ENCODE results near the gene CPT1B. TPM values are rescaled to one million over a fixed set of nuclear protein-coding genes. Genes with fewer than 3 reads are reported as not detected.

CPT1B gene
- total and polyA plus RNA-seq, 2 donors (not counting 1 experiment from before 2014, with no cell fraction given): 55.0 to 109 TPM

DNA sequence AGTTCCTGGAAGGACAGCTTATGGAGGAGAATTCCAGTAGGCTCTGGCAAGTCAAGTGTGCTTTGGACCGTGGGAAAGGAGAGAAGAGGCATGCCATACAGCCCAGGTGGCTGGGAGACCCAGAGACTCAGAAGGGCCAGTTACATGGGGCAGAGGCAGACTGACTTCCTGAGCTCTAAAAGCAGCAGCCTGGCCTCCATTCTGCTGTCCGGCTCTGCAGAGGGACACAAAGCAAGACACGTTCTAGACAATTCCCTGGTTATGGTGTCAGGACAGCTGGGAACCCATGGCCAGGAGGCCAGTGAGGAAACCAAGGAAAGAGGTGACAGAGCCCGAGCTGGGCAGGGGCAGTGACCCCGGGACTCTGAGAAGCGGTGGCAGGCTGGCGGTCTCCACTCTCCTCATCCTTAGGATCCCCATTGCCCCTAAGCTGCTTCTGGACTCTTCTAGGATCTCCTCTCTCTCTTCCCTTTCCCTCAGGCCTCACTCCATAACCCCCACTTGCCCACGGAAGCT, 2.7 kb downstream of the CPT1B start:
- H3K4me2 ChIP-seq (replicated peaks; ENCODE audit: low read depth, low read length, poor library complexity, severe bottlenecking): no peak overlapping the region
- H3K4me3 ChIP-seq (ENCODE audit: control extremely low read depth in 1 of 5, extremely low read depth in 1 of 5, insufficient read depth in 1 of 5, low read depth in 2 of 5, low read length in 4 of 5): no peak overlapping the region
- H3K27ac ChIP-seq (ENCODE audit: low read length in 2 of 2): no peak overlapping the region
- H2AFZ ChIP-seq (ENCODE audit: insufficient read depth, low read depth, low read length, poor library complexity, severe bottlenecking): no peak overlapping the region
- H3K27me3 Mint-ChIP-seq: no peaks in the 10 kb centered on the region
- H3K9me3 Mint-ChIP-seq (ENCODE audit: insufficient read depth): no peaks in the 10 kb centered on the region
- CTCF ChIA-PET: interaction anchor here (0.6 kb wide), 1 partner anchor 43 kb away, joined by 3 read pairs; no protein-coding TSS in a partner anchor
- peaks cover 0 to 9% of the 10 kb centered on the region in 2 donors for H3K4me1 ChIP-seq (ENCODE audit: control insufficient read depth in 2 of 2, insufficient read depth in 2 of 2, low read length in 2 of 2)
- TF ChIP-seq EZH2 (IDR thresholded peaks at IDR 0.05; ENCODE audit: borderline replicate concordance, insufficient read depth, low read depth, low read length, poor library complexity, severe bottlenecking): no peak
- TF ChIP-seq, protein P1, sequence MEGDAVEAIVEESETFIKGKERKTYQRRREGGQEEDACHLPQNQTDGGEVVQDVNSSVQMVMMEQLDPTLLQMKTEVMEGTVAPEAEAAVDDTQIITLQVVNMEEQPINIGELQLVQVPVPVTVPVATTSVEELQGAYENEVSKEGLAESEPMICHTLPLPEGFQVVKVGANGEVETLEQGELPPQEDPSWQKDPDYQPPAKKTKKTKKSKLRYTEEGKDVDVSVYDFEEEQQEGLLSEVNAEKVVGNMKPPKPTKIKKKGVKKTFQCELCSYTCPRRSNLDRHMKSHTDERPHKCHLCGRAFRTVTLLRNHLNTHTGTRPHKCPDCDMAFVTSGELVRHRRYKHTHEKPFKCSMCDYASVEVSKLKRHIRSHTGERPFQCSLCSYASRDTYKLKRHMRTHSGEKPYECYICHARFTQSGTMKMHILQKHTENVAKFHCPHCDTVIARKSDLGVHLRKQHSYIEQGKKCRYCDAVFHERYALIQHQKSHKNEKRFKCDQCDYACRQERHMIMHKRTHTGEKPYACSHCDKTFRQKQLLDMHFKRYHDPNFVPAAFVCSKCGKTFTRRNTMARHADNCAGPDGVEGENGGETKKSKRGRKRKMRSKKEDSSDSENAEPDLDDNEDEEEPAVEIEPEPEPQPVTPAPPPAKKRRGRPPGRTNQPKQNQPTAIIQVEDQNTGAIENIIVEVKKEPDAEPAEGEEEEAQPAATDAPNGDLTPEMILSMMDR (IDR thresholded peaks at IDR 0.05): no peak
- peaks cover 15% of the 10 kb centered on the region for H3K4me1 Mint-ChIP-seq
- no peaks in the 10 kb centered on the region for H3K79me2 ChIP-seq (ENCODE audit: control insufficient read depth, insufficient read depth, low read length)
- 92% methylated on average over 8 of the region's 8 CpGs for WGBS (ENCODE audit: insufficient coverage)
- no peaks in the 10 kb centered on the region for H3K27me3 ChIP-seq (replicated peaks in 1 of 4; ENCODE audit: control extremely low read depth in 1 of 4, control insufficient read depth in 3 of 4, insufficient read depth in 4 of 4, low read length in 3 of 4)
- no peak overlapping the region for H3K27ac Mint-ChIP-seq
- DNase-seq (no peak), ATAC-seq (ENCODE audit: low read depth) (no peak)
- POLR2A ChIA-PET: interaction anchor here (1.4 kb wide), 1 partner anchor 12 kb away, joined by 4 read pairs; the partner anchor contains the start of gene SYCE3
- H3K4me3 Mint-ChIP-seq: no peak overlapping the region
- intact Hi-C loops (cut with micrococcal nuclease): no loop called here
- peaks cover 13% of the 10 kb centered on the region for H4K20me1 ChIP-seq (ENCODE audit: control insufficient read depth, insufficient read depth, low read length, poor library complexity, severe bottlenecking)
- H3K9me3 ChIP-seq (ENCODE audit: control extremely low read depth in 1 of 3, control insufficient read depth in 2 of 3, insufficient read depth in 1 of 3, low read length in 2 of 3): no peaks in the 10 kb centered on the region
- no peak overlapping the region for H3K9ac ChIP-seq (ENCODE audit: low read length)
- peaks cover 0 to 26% of the 10 kb centered on the region in 2 experiments for H3K36me3 ChIP-seq (replicated peaks in 1 of 2; ENCODE audit: control extremely low read depth in 1 of 2, control insufficient read depth in 1 of 2, extremely low read depth in 1 of 2, insufficient read depth in 2 of 2, low read length in 1 of 2)

DNA sequence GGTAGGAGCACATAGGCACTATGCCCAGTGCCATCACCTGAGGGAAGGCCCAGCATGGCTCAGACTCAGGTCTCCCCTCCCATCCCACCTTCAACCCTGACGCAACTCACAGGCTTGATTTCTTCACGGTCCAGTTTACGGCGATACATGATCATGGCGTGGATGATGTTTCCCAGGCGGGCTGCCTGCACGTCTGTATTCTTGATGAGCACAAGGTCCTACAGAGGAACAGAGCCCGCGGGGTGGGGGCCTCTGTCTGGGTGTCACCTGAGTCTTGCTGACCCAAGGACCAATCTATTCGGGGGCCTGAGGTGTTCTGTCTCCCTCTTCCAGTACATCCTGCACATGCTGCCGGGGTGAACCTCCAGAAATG, 3.9 kb downstream of the CPT1B start:
- intact Hi-C loops (cut with micrococcal nuclease): no loop called here
- peaks cover 17% of the 10 kb centered on the region for H3K4me1 Mint-ChIP-seq

More for the DNA sequence above, 3.9 kb downstream of the CPT1B start:
- H3K9me3 ChIP-seq (ENCODE audit: control extremely low read depth in 1 of 3, control insufficient read depth in 2 of 3, insufficient read depth in 1 of 3, low read length in 2 of 3): no peaks in the 10 kb centered on the region
- H3K9ac ChIP-seq (ENCODE audit: low read length): no peak overlapping the region
- no peaks in the 10 kb centered on the region for H3K79me2 ChIP-seq (ENCODE audit: control insufficient read depth, insufficient read depth, low read length)
- H3K4me2 ChIP-seq (replicated peaks; ENCODE audit: low read depth, low read length, poor library complexity, severe bottlenecking): no peak overlapping the region
- no peak overlapping the region for H3K27ac ChIP-seq (ENCODE audit: low read length in 2 of 2)
- H3K36me3 ChIP-seq (replicated peaks in 1 of 2; ENCODE audit: control extremely low read depth in 1 of 2, control insufficient read depth in 1 of 2, extremely low read depth in 1 of 2, insufficient read depth in 2 of 2, low read length in 1 of 2): peaks cover 0 to 27% of the 10 kb centered on the region in 2 experiments
- H3K27ac Mint-ChIP-seq: no peak overlapping the region
- H3K27me3 ChIP-seq (replicated peaks in 1 of 4; ENCODE audit: control extremely low read depth in 1 of 4, control insufficient read depth in 3 of 4, insufficient read depth in 4 of 4, low read length in 3 of 4): no peaks in the 10 kb centered on the region
- no peak for ATAC-seq (ENCODE audit: low read depth)
- 96% methylated on average over 10 of the region's 11 CpGs for WGBS (ENCODE audit: insufficient coverage)
- no peak overlapping the region for H3K4me3 Mint-ChIP-seq
- no peak for DNase-seq
- H3K4me1 ChIP-seq (ENCODE audit: control insufficient read depth in 2 of 2, insufficient read depth in 2 of 2, low read length in 2 of 2): peaks cover 0 to 18% of the 10 kb centered on the region in 2 donors
- ChIA-PET CTCF (no interaction called here), POLR2A (no interaction called here)
- no peak overlapping the region for H3K4me3 ChIP-seq (ENCODE audit: control extremely low read depth in 1 of 5, extremely low read depth in 1 of 5, insufficient read depth in 1 of 5, low read depth in 2 of 5, low read length in 4 of 5)
- no peaks in the 10 kb centered on the region for H3K27me3 Mint-ChIP-seq
- H4K20me1 ChIP-seq (ENCODE audit: control insufficient read depth, insufficient read depth, low read length, poor library complexity, severe bottlenecking): peaks cover 5% of the 10 kb centered on the region
- TF ChIP-seq, protein P1 (IDR thresholded peaks at IDR 0.05): no peak
- no peak for TF ChIP-seq EZH2 (IDR thresholded peaks at IDR 0.05; ENCODE audit: borderline replicate concordance, insufficient read depth, low read depth, low read length, poor library complexity, severe bottlenecking)
- H2AFZ ChIP-seq (ENCODE audit: insufficient read depth, low read depth, low read length, poor library complexity, severe bottlenecking): no peak overlapping the region
- H3K9me3 Mint-ChIP-seq (ENCODE audit: insufficient read depth): no peaks in the 10 kb centered on the region
